HepG2 (cell line): ENCODE data around the gene UST. TPM values are rescaled to one million over a fixed set of nuclear protein-coding genes. Genes with fewer than 3 reads are reported as not detected.

Experiments used
- ATAC-seq: fragments of 200-7000 bp; cut with Tn5 transposase; 3 replicates; pipeline ENCODE4 v1.9.1; 2020; ENCODE audit warnings: mild to moderate bottlenecking, moderate library complexity
- BruUV-seq: library from RNA; stranded (reverse); fragments of 400-500 nt; replicated peaks from 2 replicates; lab custom pipeline; 2021; lab: Mats Ljungman, UMichigan
- CTCF ChIA-PET: fragments of 300-600 bp; formaldehyde crosslinking; extraction: SDS; loops from one replicate; lab custom pipeline; 2021; ENCODE audit warnings: low total read pairs, inconsistent platforms, low intra/inter-chr PET ratio; lab: Yijun Ruan, JAX
- POLR2A ChIA-PET: fragments of 350-600 bp; sonication (Branson Sonifier 250); formaldehyde crosslinking; loops from one replicate; lab custom pipeline; 2020; ENCODE audit warnings: antibody characterized with exemption, inconsistent platforms; lab: Yijun Ruan, JAX
- DNase-seq: peaks from one replicate; pipeline ENCODE4 v3.0.0-alpha.2; 2015; ENCODE audit warnings: low spot score
- FAIRE-seq: peaks from 3 replicates; lab custom pipeline; 2011; peaks lifted over from hg19 to GRCh38; lab: Jason Lieb, UNC
- H2AFZ ChIP-seq: one replicate; pipeline ENCODE4 v1.6.1; 2011; ENCODE audit warnings: low read length, inconsistent platforms
- H3K27ac ChIP-seq: fragments of 300-600 bp; 3 replicates; pipeline ENCODE4 v1.8.0; 2011; ENCODE audit warnings: mixed run types, mild to moderate bottlenecking, mixed read lengths, low read length, inconsistent platforms; ENCODE audit not compliant: insufficient read depth; ENCODE audit errors: extremely low read length
- H3K27me3 ChIP-seq, 2 experiments: fragments of 200-600 bp in 1 of 2; 2 replicates in 1 of 2; 3 replicates in 1 of 2; pipeline versions ENCODE4 v1.6.0 to v1.8.0; 2011; ENCODE audit warnings: low read length in 2 of 2, mild to moderate bottlenecking in 2 of 2, moderate library complexity in 2 of 2, inconsistent platforms in 1 of 2; ENCODE audit not compliant: insufficient read depth in 2 of 2, control insufficient read depth in 1 of 2
- H3K36me3 ChIP-seq, 2 experiments: fragments of 200-600 bp in 1 of 2; replicated peaks in 1 of 2; 2 replicates in 1 of 2; 3 replicates in 1 of 2; pipeline versions ENCODE4 v1.5.1 to v1.8.0; 2011; ENCODE audit warnings: low read length in 2 of 2, inconsistent platforms in 1 of 2; ENCODE audit not compliant: insufficient read depth in 2 of 2, control insufficient read depth in 1 of 2
- H3K4me1 ChIP-seq: 2 replicates; pipeline ENCODE4 v1.5.1; 2012; ENCODE audit warnings: low read length, inconsistent platforms; ENCODE audit not compliant: insufficient read depth
- H3K4me2 ChIP-seq: 2 replicates; pipeline ENCODE4 v1.6.0; 2011; ENCODE audit warnings: low read depth, low read length, inconsistent platforms
- H3K4me3 ChIP-seq, 3 experiments: fragments of 200-600 bp in 1 of 3; sonication (generic), shearing (Covaris generic) in 1 of 3; replicated peaks in 1 of 3; 2 replicates each; pipeline ENCODE4 v1.5.1; 2011 to 2016; ENCODE audit warnings: low read length in 3 of 3, inconsistent platforms in 2 of 3, low read depth in 2 of 3, mild to moderate bottlenecking in 2 of 3, control low read depth in 1 of 3, mixed read lengths in 1 of 3; ENCODE audit not compliant: insufficient read depth in 1 of 3
- H3K79me2 ChIP-seq: one replicate; pipeline ENCODE4 v1.6.1; 2011; ENCODE audit warnings: low read length, inconsistent platforms; ENCODE audit not compliant: insufficient read depth
- H3K9ac ChIP-seq: 2 replicates; pipeline ENCODE4 v1.6.0; 2011; ENCODE audit warnings: mild to moderate bottlenecking, low read depth, low read length, inconsistent platforms; ENCODE audit not compliant: insufficient read depth
- H3K9me3 ChIP-seq: 2 replicates; pipeline ENCODE4 v1.5.1; 2012; ENCODE audit warnings: mild to moderate bottlenecking, low read length
- H4K20me1 ChIP-seq: 2 replicates; pipeline ENCODE4 v1.6.0; 2011; ENCODE audit warnings: inconsistent platforms, mild to moderate bottlenecking, low read length, moderate library complexity; ENCODE audit not compliant: insufficient read depth
- BCL6 ChIP-seq: IDR thresholded peaks from 2 replicates; pipeline ENCODE4 v1.6.1; 2016; ENCODE audit warnings: missing genetic modification reagents, missing compliant biosample characterization
- CHD4 ChIP-seq: fragments of 200-600 bp; sonication (generic); IDR thresholded peaks from 2 replicates; pipeline ENCODE4 v1.7.0; 2017; ENCODE audit warnings: mild to moderate bottlenecking, low read length, borderline replicate concordance
- EED ChIP-seq: sonication (generic); formaldehyde crosslinking; IDR thresholded peaks from 2 replicates; pipeline ENCODE4 v1.5.0; 2020; ENCODE audit warnings: mild to moderate bottlenecking, missing genetic modification reagents
- FOXM1 ChIP-seq: sonication (generic); formaldehyde crosslinking; IDR thresholded peaks from 2 replicates; pipeline ENCODE4 v1.5.0; 2020; ENCODE audit warnings: missing genetic modification reagents
- GABPB1 ChIP-seq: IDR thresholded peaks from 2 replicates; pipeline ENCODE4 v1.6.1; 2016; ENCODE audit warnings: mild to moderate bottlenecking, missing genetic modification reagents, moderate library complexity, missing compliant biosample characterization
- KDM1A ChIP-seq: IDR thresholded peaks from 2 replicates; pipeline ENCODE4 v1.6.1; 2016; ENCODE audit warnings: missing compliant biosample characterization
- MYC ChIP-seq: sonication (generic); formaldehyde crosslinking; IDR thresholded peaks from 2 replicates; pipeline ENCODE4 v1.9.0; 2021; ENCODE audit warnings: missing genetic modification reagents, borderline replicate concordance
- PHF20 ChIP-seq: sonication (generic); formaldehyde crosslinking; IDR thresholded peaks from 2 replicates; pipeline ENCODE4 v1.5.0; 2020; ENCODE audit warnings: mild to moderate bottlenecking, missing genetic modification reagents
- RARG ChIP-seq: sonication (generic); formaldehyde crosslinking; IDR thresholded peaks from 2 replicates; pipeline ENCODE4 v1.4.0; 2020; ENCODE audit warnings: low read depth, mild to moderate bottlenecking, missing genetic modification reagents
- SNAI1 ChIP-seq: sonication (generic); formaldehyde crosslinking; IDR thresholded peaks from 2 replicates; pipeline ENCODE4 v1.5.0; 2020; ENCODE audit warnings: mild to moderate bottlenecking, missing genetic modification reagents, borderline replicate concordance
- TCF12 ChIP-seq, 2 experiments: fragments of 450-650 bp in 1 of 2; sonication (generic) in 1 of 2; formaldehyde crosslinking in 1 of 2; IDR thresholded peaks; 2 replicates each; pipeline versions ENCODE4 v1.6.1 to v1.8.0; 2017 to 2022; ENCODE audit warnings: antibody characterized with exemption in 1 of 2, mild to moderate bottlenecking in 1 of 2, missing genetic modification reagents in 1 of 2, moderate library complexity in 1 of 2
- TFE3 ChIP-seq: IDR thresholded peaks from 2 replicates; pipeline ENCODE4 v1.6.1; 2016
- ZNF143 ChIP-seq: sonication (generic); formaldehyde crosslinking; IDR thresholded peaks from 2 replicates; pipeline ENCODE4 v1.4.0; 2020; ENCODE audit warnings: missing genetic modification reagents
- ZNF549 ChIP-seq: sonication (generic); formaldehyde crosslinking; IDR thresholded peaks from 2 replicates; pipeline ENCODE4 v1.5.0; 2020; ENCODE audit warnings: missing genetic modification reagents
- WGBS: methylation state at CpG from one replicate; pipeline ENCODE4 v1.1.6; 2017; ENCODE audit warnings: low lambda C conversion rate; 5-methylcytosine and 5-hydroxymethylcytosine counted together
- in situ Hi-C: cut with HindIII; loops from 2 replicates; pipeline ENCODE4 v1.10.0; 2017; ENCODE audit warnings: low pct_unique_long_range_greater_than_20kb; ENCODE audit not compliant: extremely low pct_ligation_motif_present
- intact Hi-C: fragments of 100-400 bp; cut with micrococcal nuclease; formaldehyde crosslinking; loops from one replicate; pipeline ENCODE4 v1.10.0; 2022; ENCODE audit not compliant: unreplicated experiment
- polyA plus RNA-seq, 8 experiments: library from polyadenylated mRNA; depleted of rRNA in 3 of 8; stranded (reverse) in 7 of 8; unstranded in 1 of 8; fragments of >200 nt; fragmentation: Illumina TruSeq in 4 of 8; extraction: Trizol in 4 of 8; gene quantifications; 2 replicates each; pipeline versions ENCODE4 v1.2.1 to v1.2.3, GENCODE V29; 2011 to 2016; ENCODE audit warnings: low read depth in 4 of 8, missing spikeins in 1 of 8, mixed read lengths in 1 of 8; ENCODE audit not compliant: insufficient read depth in 1 of 8
- total RNA-seq, 5 experiments: library from RNA; depleted of rRNA; stranded (reverse); fragments of >200 nt; fragmentation: Illumina TruSeq; extraction: Trizol; gene quantifications; 2 replicates each; pipeline ENCODE4 v1.2.3, GENCODE V29; 2016; ENCODE audit warnings: low read depth in 1 of 5
- TF ChIP-seq, protein P1 (sequence below): sonication (generic); formaldehyde crosslinking; IDR thresholded peaks from 2 replicates; pipeline ENCODE4 v1.4.0; 2020; ENCODE audit warnings: missing genetic modification reagents, borderline replicate concordance

The UST gene
- total and polyA plus RNA-seq, 2 of the 13 experiments (the other 11 are each of a cell fraction or from before 2014, with no cell fraction given), result 0.27 TPM; not detected in 1

GRCh38 chr6:149079456-149079855 lies 332.6 kb downstream of the UST start:
- no peaks in the 10 kb centered on the region for H3K36me3 ChIP-seq
- no peak for DNase-seq
- ATAC-seq, result no peak
- no peaks in the 10 kb centered on the region for H3K9me3 ChIP-seq
- 72% methylated on average over 2 of the region's 2 CpGs for WGBS
- H2AFZ ChIP-seq, result no peak overlapping the region
- FAIRE-seq, result no peak
- H4K20me1 ChIP-seq, result no peaks in the 10 kb centered on the region
- ChIA-PET CTCF (no interaction called here), POLR2A (no interaction called here)
- TF ChIP-seq FOXM1 (CRISPR knock-in tag) (no peak), SNAI1 (CRISPR knock-in tag) (no peak), TCF12 (IDR thresholded peaks at IDR 0.05) (no peak), TCF12 (CRISPR knock-in tag; IDR thresholded peaks at IDR 0.05) (no peak), ZNF549 (CRISPR knock-in tag) (no peak), PHF20 (CRISPR knock-in tag) (no peak), EED (CRISPR knock-in tag) (no peak), MYC (CRISPR knock-in tag) (no peak), BCL6 (CRISPR knock-in tag) (no peak), TFE3 (CRISPR knock-in tag) (no peak), CHD4 (no peak), ZNF143 (CRISPR knock-in tag) (no peak), KDM1A (CRISPR knock-in tag) (no peak), RARG (CRISPR knock-in tag) (no peak), GABPB1 (no peak)
- TF ChIP-seq, protein P1, sequence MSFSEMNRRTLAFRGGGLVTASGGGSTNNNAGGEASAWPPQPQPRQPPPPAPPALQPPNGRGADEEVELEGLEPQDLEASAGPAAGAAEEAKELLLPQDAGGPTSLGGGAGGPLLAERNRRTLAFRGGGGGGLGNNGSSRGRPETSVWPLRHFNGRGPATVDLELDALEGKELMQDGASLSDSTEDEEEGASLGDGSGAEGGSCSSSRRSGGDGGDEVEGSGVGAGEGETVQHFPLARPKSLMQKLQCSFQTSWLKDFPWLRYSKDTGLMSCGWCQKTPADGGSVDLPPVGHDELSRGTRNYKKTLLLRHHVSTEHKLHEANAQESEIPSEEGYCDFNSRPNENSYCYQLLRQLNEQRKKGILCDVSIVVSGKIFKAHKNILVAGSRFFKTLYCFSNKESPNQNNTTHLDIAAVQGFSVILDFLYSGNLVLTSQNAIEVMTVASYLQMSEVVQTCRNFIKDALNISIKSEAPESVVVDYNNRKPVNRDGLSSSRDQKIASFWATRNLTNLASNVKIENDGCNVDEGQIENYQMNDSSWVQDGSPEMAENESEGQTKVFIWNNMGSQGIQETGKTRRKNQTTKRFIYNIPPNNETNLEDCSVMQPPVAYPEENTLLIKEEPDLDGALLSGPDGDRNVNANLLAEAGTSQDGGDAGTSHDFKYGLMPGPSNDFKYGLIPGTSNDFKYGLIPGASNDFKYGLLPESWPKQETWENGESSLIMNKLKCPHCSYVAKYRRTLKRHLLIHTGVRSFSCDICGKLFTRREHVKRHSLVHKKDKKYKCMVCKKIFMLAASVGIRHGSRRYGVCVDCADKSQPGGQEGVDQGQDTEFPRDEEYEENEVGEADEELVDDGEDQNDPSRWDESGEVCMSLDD, result no peak
- H3K4me3 ChIP-seq, result no peak overlapping the region
- intact Hi-C loops, result no loop called here
- H3K79me2 ChIP-seq, result no peaks in the 10 kb centered on the region
- no peak overlapping the region for H3K27ac ChIP-seq
- peaks cover 50% of the 10 kb centered on the region for H3K4me1 ChIP-seq
- no peaks in the 10 kb centered on the region for H3K27me3 ChIP-seq
- BruUV-seq, result no TSS peak
- H3K9ac ChIP-seq, result no peak overlapping the region
- H3K4me2 ChIP-seq, result no peak overlapping the region
- in situ Hi-C loops, result no loop called here
